HL-60 (cell line): ENCODE measurements around the gene COL24A1.

Experiments used
- DNase-seq, 2 experiments: peaks; one replicate each; pipeline ENCODE4 v3.0.0-alpha.2; 2010 to 2020; ENCODE audit warnings: low read depth in 1 of 2, low spot score in 1 of 2
- H3K27ac ChIP-seq: fragments of 250-450 bp; sonication (Bioruptor Pico); replicated peaks from 2 replicates; pipeline ENCODE4 v1.5.1; 2020; ENCODE audit warnings: mild to moderate bottlenecking, moderate library complexity
- H3K27me3 ChIP-seq: fragments of 250-450 bp; sonication (Bioruptor Pico); 2 replicates; pipeline ENCODE4 v1.5.1; 2021; ENCODE audit warnings: mild to moderate bottlenecking, moderate library complexity; ENCODE audit not compliant: insufficient read depth, poor library complexity, severe bottlenecking
- H3K4me3 ChIP-seq: replicated peaks from 2 replicates; pipeline ENCODE4 v1.5.1; 2011; ENCODE audit warnings: mild to moderate bottlenecking, control low read depth, low read length; ENCODE audit not compliant: insufficient read depth
- GABPA ChIP-seq: IDR thresholded peaks from 2 replicates; pipeline ENCODE4 v1.6.1; 2012; ENCODE audit warnings: low read depth
- POLR2AphosphoS5 ChIP-seq: IDR thresholded peaks from 2 replicates; pipeline ENCODE4 v1.6.1; 2012; ENCODE audit warnings: low read depth
- SPI1 ChIP-seq: IDR thresholded peaks from 2 replicates; pipeline ENCODE4 v1.6.1; 2012; ENCODE audit warnings: low read depth, mild to moderate bottlenecking, borderline replicate concordance
- TF ChIP-seq, protein P1 (sequence below): IDR thresholded peaks from one replicate; pipeline ENCODE4 v1.5.1; 2011; ENCODE audit warnings: low read length, control low read depth, inconsistent platforms; ENCODE audit not compliant: insufficient read depth
- TF ChIP-seq, protein P2 (sequence below): IDR thresholded peaks from 2 replicates; pipeline ENCODE4 v1.6.1; 2012; ENCODE audit warnings: low read depth; ENCODE audit not compliant: insufficient replicate concordance

COL24A1 gene

DNA sequence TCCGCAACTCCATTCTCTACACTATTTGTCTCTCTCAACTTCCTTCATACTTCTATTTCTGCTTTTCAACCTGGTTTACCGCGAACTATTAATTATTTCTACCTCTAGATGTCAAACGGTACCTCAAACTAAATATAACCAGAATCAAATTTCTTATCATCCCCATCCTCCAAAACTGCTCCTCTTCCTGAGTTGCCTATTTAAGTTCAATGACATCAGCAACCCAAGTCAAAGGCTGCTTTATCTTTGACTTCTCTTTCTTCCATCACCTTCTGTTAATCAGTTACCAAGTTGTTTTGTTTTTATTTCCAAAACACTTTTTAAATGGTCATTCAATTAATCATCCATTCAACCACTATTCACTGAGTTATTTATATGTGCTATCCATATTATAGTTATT is 171.9 kb downstream of the COL24A1 start:
- H3K27ac ChIP-seq: no peak overlapping the region
- H3K27me3 ChIP-seq: no peaks in the 10 kb centered on the region
- H3K4me3 ChIP-seq: no peak overlapping the region
- TF ChIP-seq GABPA (no peak), SPI1 (no peak), POLR2AphosphoS5 (no peak)
- TF ChIP-seq, protein P1, sequence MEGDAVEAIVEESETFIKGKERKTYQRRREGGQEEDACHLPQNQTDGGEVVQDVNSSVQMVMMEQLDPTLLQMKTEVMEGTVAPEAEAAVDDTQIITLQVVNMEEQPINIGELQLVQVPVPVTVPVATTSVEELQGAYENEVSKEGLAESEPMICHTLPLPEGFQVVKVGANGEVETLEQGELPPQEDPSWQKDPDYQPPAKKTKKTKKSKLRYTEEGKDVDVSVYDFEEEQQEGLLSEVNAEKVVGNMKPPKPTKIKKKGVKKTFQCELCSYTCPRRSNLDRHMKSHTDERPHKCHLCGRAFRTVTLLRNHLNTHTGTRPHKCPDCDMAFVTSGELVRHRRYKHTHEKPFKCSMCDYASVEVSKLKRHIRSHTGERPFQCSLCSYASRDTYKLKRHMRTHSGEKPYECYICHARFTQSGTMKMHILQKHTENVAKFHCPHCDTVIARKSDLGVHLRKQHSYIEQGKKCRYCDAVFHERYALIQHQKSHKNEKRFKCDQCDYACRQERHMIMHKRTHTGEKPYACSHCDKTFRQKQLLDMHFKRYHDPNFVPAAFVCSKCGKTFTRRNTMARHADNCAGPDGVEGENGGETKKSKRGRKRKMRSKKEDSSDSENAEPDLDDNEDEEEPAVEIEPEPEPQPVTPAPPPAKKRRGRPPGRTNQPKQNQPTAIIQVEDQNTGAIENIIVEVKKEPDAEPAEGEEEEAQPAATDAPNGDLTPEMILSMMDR: no peak
- no peak for DNase-seq

DNA sequence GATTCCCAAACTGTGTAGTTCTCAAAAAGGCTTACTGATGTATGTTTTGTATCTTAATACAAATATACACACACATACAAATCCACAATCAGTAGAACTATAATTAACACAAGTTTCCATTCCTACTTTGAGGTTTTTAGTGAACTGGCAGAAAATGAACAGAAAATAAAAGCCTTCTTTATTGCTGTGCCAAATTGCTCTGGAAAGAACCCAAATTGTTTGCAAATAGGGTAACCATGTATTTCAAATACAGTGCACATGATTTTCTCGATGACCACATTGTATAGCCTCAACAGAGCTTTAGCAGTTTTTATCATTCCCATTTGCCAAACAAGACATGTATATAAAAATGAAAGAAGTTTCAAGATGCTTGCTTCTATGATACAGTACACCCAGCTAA is 173.3 kb downstream of the COL24A1 start:
- Histone ChIP-seq H3K27ac (no peak overlapping the region), H3K4me3 (no peak overlapping the region), H3K27me3 (no peaks in the 10 kb centered on the region)
- no peak for TF ChIP-seq GABPA
- TF ChIP-seq POLR2AphosphoS5: no peak
- TF ChIP-seq, protein P2, sequence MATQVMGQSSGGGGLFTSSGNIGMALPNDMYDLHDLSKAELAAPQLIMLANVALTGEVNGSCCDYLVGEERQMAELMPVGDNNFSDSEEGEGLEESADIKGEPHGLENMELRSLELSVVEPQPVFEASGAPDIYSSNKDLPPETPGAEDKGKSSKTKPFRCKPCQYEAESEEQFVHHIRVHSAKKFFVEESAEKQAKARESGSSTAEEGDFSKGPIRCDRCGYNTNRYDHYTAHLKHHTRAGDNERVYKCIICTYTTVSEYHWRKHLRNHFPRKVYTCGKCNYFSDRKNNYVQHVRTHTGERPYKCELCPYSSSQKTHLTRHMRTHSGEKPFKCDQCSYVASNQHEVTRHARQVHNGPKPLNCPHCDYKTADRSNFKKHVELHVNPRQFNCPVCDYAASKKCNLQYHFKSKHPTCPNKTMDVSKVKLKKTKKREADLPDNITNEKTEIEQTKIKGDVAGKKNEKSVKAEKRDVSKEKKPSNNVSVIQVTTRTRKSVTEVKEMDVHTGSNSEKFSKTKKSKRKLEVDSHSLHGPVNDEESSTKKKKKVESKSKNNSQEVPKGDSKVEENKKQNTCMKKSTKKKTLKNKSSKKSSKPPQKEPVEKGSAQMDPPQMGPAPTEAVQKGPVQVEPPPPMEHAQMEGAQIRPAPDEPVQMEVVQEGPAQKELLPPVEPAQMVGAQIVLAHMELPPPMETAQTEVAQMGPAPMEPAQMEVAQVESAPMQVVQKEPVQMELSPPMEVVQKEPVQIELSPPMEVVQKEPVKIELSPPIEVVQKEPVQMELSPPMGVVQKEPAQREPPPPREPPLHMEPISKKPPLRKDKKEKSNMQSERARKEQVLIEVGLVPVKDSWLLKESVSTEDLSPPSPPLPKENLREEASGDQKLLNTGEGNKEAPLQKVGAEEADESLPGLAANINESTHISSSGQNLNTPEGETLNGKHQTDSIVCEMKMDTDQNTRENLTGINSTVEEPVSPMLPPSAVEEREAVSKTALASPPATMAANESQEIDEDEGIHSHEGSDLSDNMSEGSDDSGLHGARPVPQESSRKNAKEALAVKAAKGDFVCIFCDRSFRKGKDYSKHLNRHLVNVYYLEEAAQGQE: no peak
- no peak for TF ChIP-seq SPI1
- TF ChIP-seq, protein P1: no peak
- DNase-seq: no peak

DNA sequence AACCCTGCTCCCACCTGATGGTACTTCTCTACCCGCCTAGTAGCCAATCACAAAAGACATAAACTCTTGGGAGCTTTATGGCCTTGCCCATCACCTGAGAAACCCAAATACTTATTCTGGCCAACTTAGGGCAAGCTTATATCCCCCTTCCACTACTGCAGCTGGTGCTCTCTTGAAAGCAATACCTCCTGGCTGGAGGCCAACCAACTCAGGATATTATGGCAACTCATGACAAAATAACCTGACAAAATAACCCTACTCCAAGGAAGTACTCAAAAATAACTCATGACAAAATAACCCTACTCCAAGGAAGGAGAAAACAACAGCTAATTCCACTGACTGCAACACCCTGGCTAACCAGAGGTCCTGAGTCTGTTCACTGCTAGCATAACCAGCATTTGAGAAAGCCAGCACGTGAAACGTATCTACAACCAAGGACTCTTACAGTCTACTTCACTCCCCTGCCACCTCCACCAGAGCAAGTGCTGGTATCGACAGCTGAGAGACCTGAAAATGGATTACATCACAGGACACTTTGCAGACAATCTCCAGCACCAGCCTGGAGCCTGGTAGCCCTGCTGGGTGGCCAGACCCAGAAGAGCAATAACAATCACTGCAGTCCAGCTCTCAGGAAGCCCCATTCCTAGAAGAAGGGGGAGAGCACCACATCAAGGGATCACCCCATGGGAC is 179.9 kb downstream of the COL24A1 start:
- no peak for DNase-seq
- no peak overlapping the region for H3K27ac ChIP-seq
- H3K4me3 ChIP-seq: no peak overlapping the region
- TF ChIP-seq GABPA (no peak), SPI1 (no peak), POLR2AphosphoS5 (no peak)
- TF ChIP-seq, protein P2: no peak
- TF ChIP-seq, protein P1: no peak
- no peaks in the 10 kb centered on the region for H3K27me3 ChIP-seq

DNA sequence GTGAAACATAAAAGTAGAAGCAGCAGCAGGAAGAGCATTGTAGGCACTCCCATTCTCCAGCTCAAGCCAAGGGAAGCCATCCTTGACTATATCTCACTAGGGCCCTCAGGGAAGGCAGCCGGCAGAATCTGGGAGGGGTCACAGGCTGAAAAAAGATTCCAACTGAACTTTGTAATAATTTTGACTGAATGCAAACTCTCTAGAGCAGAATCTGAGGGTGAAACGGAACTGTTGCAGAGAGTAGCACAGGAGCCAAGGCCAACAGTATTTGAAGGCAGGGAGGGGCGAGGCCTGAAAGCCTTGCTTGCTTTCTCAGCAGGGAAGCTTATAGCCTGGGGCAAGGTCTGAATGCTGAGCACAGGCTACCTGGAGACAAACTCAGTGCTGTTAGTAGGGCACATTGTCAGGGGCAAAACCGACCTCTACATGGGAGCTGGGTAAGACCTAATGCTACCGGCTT is 180.6 kb downstream of the COL24A1 start:
- Histone ChIP-seq H3K27ac (no peak overlapping the region), H3K27me3 (no peaks in the 10 kb centered on the region), H3K4me3 (no peak overlapping the region)
- TF ChIP-seq, protein P2: no peak
- TF ChIP-seq GABPA: no peak
- TF ChIP-seq, protein P1: no peak
- TF ChIP-seq POLR2AphosphoS5: no peak
- DNase-seq: no peak
